KG1 (cell line): ENCODE data around the gene HOXC11.

Experiments
- DNase-seq: peaks from one replicate; lab custom pipeline; 2025; lab: John Stamatoyannopoulos, UW

Gene HOXC11

DNA sequence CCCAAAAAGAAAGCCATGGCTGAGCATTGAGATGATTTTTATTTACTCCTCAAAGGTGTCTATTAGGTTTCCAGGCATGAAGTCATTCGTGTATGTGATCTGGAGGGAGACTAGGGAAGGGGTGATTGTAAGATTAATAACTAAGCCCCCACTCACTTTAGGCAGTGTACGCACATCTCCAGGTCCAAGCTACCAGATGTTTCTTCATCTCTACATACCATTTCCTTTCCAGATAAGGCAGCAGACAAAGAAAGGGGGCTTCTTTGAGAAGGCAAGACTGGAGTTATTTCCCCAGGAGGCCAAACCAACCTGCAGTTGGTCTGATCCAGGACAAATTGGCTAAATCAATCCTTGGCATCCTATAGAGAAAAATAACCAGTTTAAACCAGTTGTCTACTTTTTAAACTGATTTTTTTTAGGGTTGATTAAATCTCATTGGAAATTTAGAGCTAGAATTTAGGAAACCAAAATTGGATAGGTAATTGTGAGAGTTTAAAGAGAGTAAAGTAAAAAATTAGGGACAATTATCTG is 30.4 kb upstream of the HOXC11 start:
- no peak for DNase-seq

GRCh38 chr12:53944209-53944608 is 28.7 kb upstream of the HOXC11 start:
- DNase-seq = no peak

- no peak for DNase-seq
Measured at GRCh38 chr12:53944907-53945847, 27.7 kb upstream of the HOXC11 start.

DNA sequence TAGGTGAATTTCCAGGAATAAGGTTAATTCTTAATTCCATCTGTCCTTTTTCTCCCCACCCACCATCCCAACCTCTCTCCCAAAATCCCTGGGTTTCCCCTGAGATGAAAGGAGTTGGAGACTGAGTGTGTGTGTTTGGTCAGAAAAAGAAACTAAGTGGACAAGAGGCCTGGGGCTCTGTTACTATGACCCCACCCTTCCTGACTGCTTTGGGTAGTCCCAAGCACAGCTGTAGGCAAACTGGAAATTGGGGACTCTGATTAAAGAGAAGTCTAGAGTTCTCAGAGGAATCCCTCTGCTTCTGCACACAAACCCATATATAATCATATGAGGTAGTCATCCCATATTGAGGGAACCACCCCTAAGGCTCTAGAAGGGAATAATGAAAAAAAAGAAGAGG is 25.2 kb upstream of the HOXC11 start:
- DNase-seq = no peak

GRCh38 chr12:53948650-53949593 is 24.0 kb upstream of the HOXC11 start:
- DNase-seq = no peak

DNA sequence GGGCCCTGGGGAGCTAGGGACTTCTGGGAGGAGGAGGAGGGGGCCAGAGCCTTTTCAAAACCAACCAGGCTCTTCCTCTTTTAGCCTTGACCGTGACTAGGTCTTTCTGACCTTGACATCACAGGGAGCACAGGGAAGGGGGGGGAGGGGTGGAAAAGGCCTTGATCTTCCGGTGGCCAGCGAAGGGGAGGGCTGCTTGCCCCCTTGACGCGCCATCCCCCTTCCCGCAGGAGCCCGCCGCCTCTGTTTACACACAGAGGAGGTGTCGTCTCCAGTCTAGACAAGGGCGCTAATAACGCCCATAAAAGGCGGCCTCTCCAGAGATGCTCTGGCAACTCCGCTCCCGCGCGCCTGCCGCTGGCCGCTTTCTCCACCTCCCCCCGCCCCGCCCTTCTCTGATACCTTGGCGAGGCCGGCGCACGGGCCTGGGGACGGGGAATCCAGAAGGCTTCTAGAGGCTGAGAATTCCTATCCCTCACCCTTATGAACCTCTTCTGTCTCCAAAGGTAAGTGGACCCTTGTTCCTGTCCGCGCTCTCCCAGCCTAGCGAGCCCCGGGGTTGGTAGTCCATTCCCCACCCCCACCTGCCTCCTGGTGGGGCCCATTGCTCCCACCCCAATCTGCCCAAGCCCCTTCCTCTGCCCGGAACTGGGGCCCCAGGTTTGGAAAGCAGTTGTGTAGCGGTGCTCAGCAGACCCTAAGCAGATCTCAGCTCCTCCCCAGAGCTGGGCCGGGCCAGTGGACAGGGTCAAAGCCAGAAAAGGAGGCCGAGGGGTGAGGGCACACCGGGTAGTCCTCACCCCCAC is 23.1 kb upstream of the HOXC11 start:
- DNase-seq = no peak

GRCh38 chr12:53950437-53950773 is 22.5 kb upstream of the HOXC11 start:
- DNase-seq = no peak

DNA sequence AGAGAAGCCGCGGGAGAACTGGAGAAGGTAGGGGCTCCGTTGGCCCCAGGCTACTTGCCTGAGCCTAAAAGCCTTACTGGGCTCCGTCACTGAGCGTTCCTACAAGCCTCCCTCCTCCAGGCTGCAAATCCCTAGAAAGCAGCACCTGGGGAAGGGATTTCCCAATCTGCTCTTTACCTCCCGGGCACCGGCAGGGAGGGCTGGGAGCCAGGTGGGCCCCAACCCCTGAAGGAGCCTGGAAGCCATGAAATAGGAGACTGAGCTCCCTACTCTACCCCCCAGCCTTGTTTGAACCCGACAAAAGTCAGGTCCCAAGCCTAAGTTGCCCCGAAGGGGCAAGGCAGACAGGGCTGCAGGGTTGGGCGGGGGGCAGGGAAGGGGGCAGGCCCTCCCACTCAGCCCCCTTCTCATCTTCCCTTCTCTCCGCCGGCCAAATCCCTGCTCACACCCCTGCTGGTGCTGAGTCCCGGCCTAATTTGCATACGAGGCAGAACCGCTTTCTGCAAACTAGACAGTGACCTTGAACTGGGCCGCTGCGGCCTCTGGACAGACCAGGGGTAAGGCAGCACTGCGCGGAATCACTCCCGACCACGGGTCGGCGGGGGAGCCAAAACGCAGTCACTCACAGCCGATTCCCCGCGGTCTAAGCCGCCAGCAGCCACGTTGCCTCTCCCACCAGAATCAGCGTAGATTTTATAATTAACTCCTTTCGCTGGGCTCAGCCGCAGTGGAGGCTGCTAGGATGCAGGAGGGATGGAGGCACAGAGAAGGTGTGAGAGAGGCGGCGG is 21.9 kb upstream of the HOXC11 start:
- no peak for DNase-seq

GRCh38 chr12:53951577-53952334 is 21.2 kb upstream of the HOXC11 start:
- no peak for DNase-seq

- no peak for DNase-seq
Measured at GRCh38 chr12:53952335-53952694, 20.6 kb upstream of the HOXC11 start.

DNA sequence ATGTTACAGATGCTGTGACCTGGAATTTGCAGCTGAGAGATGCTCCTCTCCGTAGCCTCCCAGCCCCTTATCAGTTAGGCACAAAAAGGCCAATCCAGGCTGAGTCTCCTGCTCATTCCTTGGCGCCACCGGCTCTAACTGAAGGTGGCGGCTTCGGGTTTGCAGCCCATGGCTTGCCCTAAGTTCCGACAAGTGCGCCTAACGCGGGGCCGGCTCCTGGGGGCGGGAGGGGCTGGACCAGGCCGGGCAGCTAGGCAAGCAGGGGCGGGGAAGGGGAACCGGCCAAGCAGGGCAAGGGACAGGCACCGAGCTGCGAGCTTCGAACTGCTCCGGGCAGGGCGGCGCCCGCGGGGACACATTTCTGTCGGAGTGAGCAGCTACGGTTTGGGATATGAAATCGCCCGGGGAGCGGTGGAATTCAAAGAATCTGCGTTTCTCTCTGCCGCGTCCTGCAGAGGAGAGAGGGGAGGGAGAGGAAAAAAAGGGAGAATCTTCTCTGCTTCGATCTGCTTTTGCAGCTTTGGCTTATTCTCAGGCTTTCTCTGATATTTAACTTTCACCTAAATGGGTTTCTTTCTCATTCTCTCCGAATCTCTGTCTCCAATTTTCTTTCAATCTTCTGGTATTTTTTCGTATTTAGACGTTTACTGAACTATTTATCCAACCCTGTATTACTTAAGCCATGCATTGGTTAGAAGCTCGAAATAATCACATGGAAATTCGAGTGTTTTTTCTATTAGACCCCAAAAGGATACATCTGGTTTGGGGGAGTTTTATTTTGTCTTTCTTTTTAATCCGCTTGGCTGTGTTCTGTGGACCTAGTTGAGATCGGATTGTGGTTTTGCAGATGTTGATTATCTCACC is 19.8 kb upstream of the HOXC11 start:
- no peak for DNase-seq

DNA sequence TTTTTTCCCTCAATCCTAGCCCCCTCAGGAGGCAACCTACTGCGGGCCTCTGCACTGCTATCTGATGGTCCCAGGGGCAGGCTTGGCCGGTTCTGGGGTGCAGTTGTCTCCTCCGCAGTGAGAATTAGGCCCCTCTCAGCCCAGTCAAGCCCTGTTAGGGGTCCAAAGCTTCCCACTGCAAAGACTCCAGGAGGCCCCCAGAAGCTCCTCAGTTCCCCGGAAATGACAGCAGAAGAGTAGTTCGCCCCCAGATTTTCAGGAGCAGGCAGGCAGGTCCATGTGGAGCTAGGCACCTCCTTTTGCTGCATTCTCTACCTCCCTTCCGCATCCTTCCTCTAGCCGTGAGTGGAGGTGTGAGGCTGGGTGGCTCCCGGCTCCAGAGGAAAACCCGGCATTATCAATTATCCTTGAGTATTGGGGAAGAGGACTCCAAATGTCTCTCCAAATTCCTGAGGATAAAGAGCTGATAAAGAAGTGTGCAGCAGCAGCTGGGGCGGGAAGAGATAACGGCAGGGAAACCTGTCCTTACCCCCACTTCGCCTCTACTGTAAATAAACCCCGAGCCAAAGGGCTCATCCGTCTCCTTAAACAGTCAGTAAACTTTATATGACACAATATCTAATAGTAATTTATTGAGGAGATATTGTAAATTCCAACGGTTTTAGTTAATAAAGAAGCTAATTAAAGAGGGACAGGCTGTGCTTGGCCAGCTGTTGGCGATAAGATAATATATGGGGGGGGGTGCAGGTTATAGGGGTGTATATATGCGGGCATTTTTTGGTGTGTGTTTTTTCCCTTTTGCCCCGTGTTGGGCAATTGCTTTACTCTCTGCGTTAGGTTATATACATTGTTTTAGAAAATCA is 18.9 kb upstream of the HOXC11 start:
- no peak for DNase-seq

- no peak for DNase-seq
Measured at GRCh38 chr12:53954694-53955035, 18.3 kb upstream of the HOXC11 start, which contains the start of gene HOXC12. TSS of gene HOXC12 (plus strand) at chr12:53954903. CDS start at chr12:53954930, 27 bp downstream.

GRCh38 chr12:53955036-53955775 is 17.7 kb upstream of the HOXC11 start:
- DNase-seq = no peak

DNA sequence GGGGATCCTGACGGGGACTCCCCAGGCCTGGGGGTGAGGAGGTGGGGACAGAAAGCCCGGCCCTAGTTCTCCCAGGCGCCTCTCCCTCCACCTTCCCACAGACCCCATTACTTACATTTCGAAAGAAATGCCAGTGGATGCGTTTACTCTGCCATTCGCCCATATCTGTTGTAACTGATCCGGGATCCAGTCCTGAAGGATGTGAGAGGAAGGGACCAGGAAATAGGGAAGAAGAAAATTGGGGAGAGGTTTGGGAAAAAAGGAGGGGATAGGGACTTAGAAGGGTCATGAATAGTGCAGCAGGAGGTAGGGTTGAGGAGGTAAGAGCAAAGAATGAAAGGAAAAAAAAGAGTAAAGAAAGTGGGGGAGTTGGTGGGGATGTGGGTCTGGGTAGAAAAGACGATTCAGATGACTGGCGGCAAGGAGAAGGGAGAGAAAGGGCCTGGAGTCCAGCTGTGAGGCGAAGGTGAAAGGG is 17.1 kb upstream of the HOXC11 start:
- no peak for DNase-seq

- no peak for DNase-seq
Measured at GRCh38 chr12:53956251-53956887, 16.6 kb upstream of the HOXC11 start.
